Spleen (tissue), 11 donors: ENCODE measurements around the gene PPL. TPM values are rescaled to one million over a fixed set of nuclear protein-coding genes. Genes with fewer than 3 reads are reported as not detected.

ENCODE experiments used
- DNase-seq: peaks from one replicate; pipeline ENCODE4 v3.0.0-alpha.2; 2020
- H3K27ac ChIP-seq, 8 donors: fragments of 200-600 bp; sonication (generic) in 7 of 8; 1 replicate in 4 of 8; 2 replicates in 4 of 8; pipeline versions ENCODE4 v1.5.0 to v1.8.0; 2016 to 2021; ENCODE audit warnings: inconsistent platforms in 4 of 8, mild to moderate bottlenecking in 4 of 8, moderate library complexity in 1 of 8
- H3K27me3 ChIP-seq, 7 donors: fragments of 200-600 bp; sonication (generic) in 6 of 7; replicated peaks in 1 of 7; 1 replicate in 4 of 7; 2 replicates in 3 of 7; pipeline versions ENCODE4 v1.5.0 to v1.8.0; 2016 to 2021; ENCODE audit warnings: inconsistent platforms in 3 of 7, mild to moderate bottlenecking in 1 of 7
- H3K36me3 ChIP-seq, 6 donors: fragments of 200-600 bp; sonication (generic) in 5 of 6; 1 replicate in 4 of 6; 2 replicates in 2 of 6; pipeline versions ENCODE4 v1.5.0 to v1.8.0; 2016 to 2021; ENCODE audit warnings: inconsistent platforms in 2 of 6
- H3K4me1 ChIP-seq, 6 donors: fragments of 200-600 bp; sonication (generic) in 5 of 6; 1 replicate in 3 of 6; 2 replicates in 3 of 6; pipeline versions ENCODE4 v1.5.0 to v1.8.0; 2016 to 2021; ENCODE audit warnings: inconsistent platforms in 3 of 6
- H3K4me3 ChIP-seq, 8 donors: fragments of 200-600 bp; sonication (generic) in 7 of 8; 1 replicate in 4 of 8; 2 replicates in 4 of 8; pipeline versions ENCODE4 v1.5.0 to v1.8.0; 2016 to 2021; ENCODE audit warnings: inconsistent platforms in 4 of 8, mild to moderate bottlenecking in 4 of 8, moderate library complexity in 2 of 8
- H3K9me3 ChIP-seq, 8 donors: fragments of 200-600 bp; sonication (generic) in 7 of 8; 1 replicate in 4 of 8; 2 replicates in 4 of 8; pipeline versions ENCODE4 v1.5.0 to v1.8.0; 2016 to 2021; ENCODE audit warnings: inconsistent platforms in 4 of 8
- POLR2A ChIP-seq, 3 donors: fragments of 450-650 bp; IDR thresholded peaks; one replicate each; pipeline ENCODE4 v1.5.1; 2017; ENCODE audit warnings: antibody characterized with exemption in 3 of 3, mild to moderate bottlenecking in 1 of 3
- POLR2AphosphoS5 ChIP-seq, 3 donors: sonication (generic); formaldehyde crosslinking; IDR thresholded peaks; one replicate each; pipeline ENCODE4 v1.5.1; 2017; ENCODE audit warnings: antibody characterized with exemption in 3 of 3
- WGBS, 5 donors: extraction: QIAGEN DNeasy Blood & Tissue Kit in 3 of 5; methylation state at CpG; one replicate each; pipeline versions ENCODE4 v1.1.5 to v1.1.7; 2013 to 2018; 5-methylcytosine and 5-hydroxymethylcytosine counted together
- intact Hi-C: fragments of 100-400 bp; cut with DNase I; formaldehyde crosslinking; loops from one replicate; pipeline ENCODE4 v1.15.0; 2023; ENCODE audit warnings: low total_unique reads
- polyA plus RNA-seq, 3 donors: library from polyadenylated mRNA; stranded (reverse); fragments of 200-250 nt; gene quantifications; one replicate each; pipeline ENCODE4 v1.2.1, GENCODE V29; 2013
- total RNA-seq, 7 donors: library from RNA; depleted of rRNA in 3 of 7; stranded (reverse); fragments of >200 nt in 3 of 7; fragmentation: NEBNext Ultra II Directional in 4 of 7; extraction: Animal tissue kit (Norgen Biotek cat#: 25700) in 4 of 7; gene quantifications; one replicate each; pipeline versions ENCODE4 v1.1.0 to v1.2.1, GENCODE V29; 2016 to 2021
- TF ChIP-seq, protein P1 (sequence below), 11 experiments: fragments of 200-600 bp in 7 of 11; fragments of 450-650 bp in 4 of 11; sonication (generic) in 4 of 11; IDR thresholded peaks in 8 of 11; conservative IDR thresholded peaks in 3 of 11; 1 replicate in 7 of 11; 2 replicates in 4 of 11; pipeline versions ENCODE4 v1.4.0 to v1.8.0; 2016 to 2021; ENCODE audit warnings: antibody characterized with exemption in 11 of 11, inconsistent platforms in 4 of 11, mild to moderate bottlenecking in 1 of 11
- donor health status: healthy with polysubstance abuse.
- donor health status: DM: no; HTN: no; CAD: no; lungs with moderate emphysema.
- donor health status: DM: no; HTN: no; CAD: no.
- donor health status: Bipolar disorder and iron deficiency.
- donor health status: healthy.
- donor health status: DM: no; HTN: no; CAD: no.
- donor health status: DM: yes; HTN: yes; CAD: no.

The PPL gene
- total and polyA plus RNA-seq, 10 donors = 0.11 to 0.77 (median 0.20) TPM; not detected in 3

DNA sequence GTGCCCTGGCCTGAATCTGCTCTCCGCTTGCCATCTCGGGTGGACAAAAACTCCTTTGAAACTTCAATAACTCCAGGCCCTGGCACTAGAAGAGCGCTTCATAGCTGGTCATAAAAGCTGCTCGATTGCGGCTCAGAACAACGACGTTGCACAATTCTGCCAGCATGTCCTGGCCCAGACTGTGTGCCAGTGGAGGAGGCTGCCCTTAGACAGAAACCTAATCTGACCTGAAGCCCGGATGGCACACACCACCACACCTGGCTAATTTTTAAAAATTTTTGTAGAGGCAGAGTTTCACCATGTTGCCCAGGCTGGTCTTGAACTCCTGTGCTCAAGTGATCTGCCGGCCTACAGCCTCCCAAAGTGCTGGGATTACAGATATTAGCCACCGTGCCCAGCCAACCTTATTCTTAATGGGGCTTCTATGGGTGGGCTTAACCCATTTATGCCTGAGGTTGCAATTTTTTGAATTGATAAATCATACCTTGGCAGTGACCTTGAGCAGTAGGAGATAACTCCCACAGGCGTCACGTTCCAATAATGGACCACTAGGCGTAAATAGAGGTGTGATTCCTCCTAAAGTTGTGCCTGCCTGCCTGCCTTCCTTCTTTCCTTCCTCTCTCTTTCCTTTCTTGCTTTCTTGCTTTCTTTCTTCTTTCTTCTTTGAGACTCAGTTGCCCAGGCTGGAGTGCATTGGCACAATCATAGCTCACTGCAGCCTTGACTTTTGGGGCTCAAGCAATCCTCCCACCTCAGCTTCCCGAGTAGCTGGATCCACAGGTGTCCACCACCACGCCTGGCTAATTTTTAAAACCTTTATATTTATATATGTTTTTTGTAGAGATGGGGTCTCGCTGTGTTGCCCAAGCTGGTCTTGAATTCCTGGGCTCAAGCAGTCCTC, 1.1 kb upstream of the PPL start:
- H3K4me1 ChIP-seq = peaks cover 8 to 22% (median 16%) of the 10 kb centered on the region in 6 donors
- H3K27ac ChIP-seq = no peak overlapping the region
- H3K27me3 ChIP-seq = peaks cover 8 to 88% (median 39%) of the 10 kb centered on the region in 7 donors
- intact Hi-C loops = no loop called here
- no peaks in the 10 kb centered on the region for H3K9me3 ChIP-seq
- no peak for TF ChIP-seq POLR2A (IDR thresholded peaks at IDR 0.05)
- DNase-seq = no peak
- no peak overlapping the region for H3K4me3 ChIP-seq
- 81 to 89% (median 84%) methylated on average over 16 of the region's 16 CpGs for WGBS, 5 donors
- no peaks in the 10 kb centered on the region for H3K36me3 ChIP-seq

- Histone ChIP-seq H3K36me3 (no peaks in the 10 kb centered on the region), H3K27ac (no peak overlapping the region), H3K27me3 (peaks cover 8 to 82% (median 39%) of the 10 kb centered on the region in 7 donors), H3K9me3 (no peaks in the 10 kb centered on the region), H3K4me3 (peak overlapping the region; percentile 9 to 68 (median 35)), H3K4me1 (peaks cover 8 to 22% (median 16%) of the 10 kb centered on the region in 6 donors)
- TF ChIP-seq POLR2AphosphoS5 (IDR thresholded peaks at IDR 0.05) = no peak
- TF ChIP-seq, protein P1, sequence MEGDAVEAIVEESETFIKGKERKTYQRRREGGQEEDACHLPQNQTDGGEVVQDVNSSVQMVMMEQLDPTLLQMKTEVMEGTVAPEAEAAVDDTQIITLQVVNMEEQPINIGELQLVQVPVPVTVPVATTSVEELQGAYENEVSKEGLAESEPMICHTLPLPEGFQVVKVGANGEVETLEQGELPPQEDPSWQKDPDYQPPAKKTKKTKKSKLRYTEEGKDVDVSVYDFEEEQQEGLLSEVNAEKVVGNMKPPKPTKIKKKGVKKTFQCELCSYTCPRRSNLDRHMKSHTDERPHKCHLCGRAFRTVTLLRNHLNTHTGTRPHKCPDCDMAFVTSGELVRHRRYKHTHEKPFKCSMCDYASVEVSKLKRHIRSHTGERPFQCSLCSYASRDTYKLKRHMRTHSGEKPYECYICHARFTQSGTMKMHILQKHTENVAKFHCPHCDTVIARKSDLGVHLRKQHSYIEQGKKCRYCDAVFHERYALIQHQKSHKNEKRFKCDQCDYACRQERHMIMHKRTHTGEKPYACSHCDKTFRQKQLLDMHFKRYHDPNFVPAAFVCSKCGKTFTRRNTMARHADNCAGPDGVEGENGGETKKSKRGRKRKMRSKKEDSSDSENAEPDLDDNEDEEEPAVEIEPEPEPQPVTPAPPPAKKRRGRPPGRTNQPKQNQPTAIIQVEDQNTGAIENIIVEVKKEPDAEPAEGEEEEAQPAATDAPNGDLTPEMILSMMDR (IDR thresholded peaks at IDR 0.05 in 8 of 11, conservative IDR thresholded peaks at IDR 0.05 in 3 of 11) = peak in 1 of 11 experiments; percentile 12
- intact Hi-C loops = no loop called here
- DNase-seq = no peak
- 2 to 3% (median 2%) methylated on average over 18 to 64 of the region's 64 CpGs for WGBS, 5 donors
Measured at GRCh38 chr16:4936181-4936990, 562 bp downstream of the PPL start.

- DNase-seq = no peak
- WGBS, 5 donors = 70 to 83% (median 76%) methylated on average over 18 to 19 of the region's 19 CpGs
- TF ChIP-seq, protein P1 (IDR thresholded peaks at IDR 0.05 in 8 of 11, conservative IDR thresholded peaks at IDR 0.05 in 3 of 11) = no peak
- TF ChIP-seq POLR2AphosphoS5 (IDR thresholded peaks at IDR 0.05) = no peak
- TF ChIP-seq POLR2A (IDR thresholded peaks at IDR 0.05) = no peak
- no peak overlapping the region for H3K27ac ChIP-seq
- intact Hi-C loops = no loop called here
- no peaks in the 10 kb centered on the region for H3K36me3 ChIP-seq
- peaks cover 8 to 74% (median 39%) of the 10 kb centered on the region in 7 donors for H3K27me3 ChIP-seq
- H3K9me3 ChIP-seq = no peaks in the 10 kb centered on the region
- peaks cover 8 to 22% (median 16%) of the 10 kb centered on the region in 6 donors for H3K4me1 ChIP-seq
- peak overlapping the region in 1 of 8 donors; percentile 68 for H3K4me3 ChIP-seq
Measured at GRCh38 chr16:4935241-4935855, 1.6 kb downstream of the PPL start.

DNA sequence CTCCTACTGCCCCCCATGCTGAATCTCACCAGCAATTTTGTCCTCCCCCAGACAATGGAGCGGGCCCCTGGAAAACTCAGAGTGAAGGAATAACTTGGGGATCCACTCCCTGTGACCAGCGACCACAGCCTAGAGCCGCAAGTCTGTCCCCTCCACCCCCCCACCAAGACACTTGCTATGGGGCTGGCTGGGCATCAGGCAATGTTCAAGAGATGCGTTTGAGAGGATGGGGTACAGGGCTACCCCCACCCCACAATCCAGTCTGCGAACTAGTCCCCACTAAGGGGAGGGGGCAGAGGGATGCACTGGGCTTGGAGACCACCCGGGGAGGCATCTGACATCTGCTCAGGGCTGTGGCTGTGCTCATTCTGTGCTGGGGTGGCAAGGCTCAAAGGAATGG, 2.4 kb downstream of the PPL start:
- TF ChIP-seq, protein P1 (IDR thresholded peaks at IDR 0.05 in 8 of 11, conservative IDR thresholded peaks at IDR 0.05 in 3 of 11) = no peak
- TF ChIP-seq POLR2AphosphoS5 (IDR thresholded peaks at IDR 0.05) = no peak
- no peak for TF ChIP-seq POLR2A (IDR thresholded peaks at IDR 0.05)
- H3K27ac ChIP-seq = no peak overlapping the region
- intact Hi-C loops = no loop called here
- H3K36me3 ChIP-seq = no peaks in the 10 kb centered on the region
- peaks cover 8 to 22% (median 16%) of the 10 kb centered on the region in 6 donors for H3K4me1 ChIP-seq
- no peaks in the 10 kb centered on the region for H3K9me3 ChIP-seq
- H3K27me3 ChIP-seq = peaks cover 8 to 66% (median 39%) of the 10 kb centered on the region in 7 donors
- DNase-seq = no peak
- WGBS, 5 donors = 86 to 96% (median 89%) methylated on average over 6 of the region's 6 CpGs
- no peak overlapping the region for H3K4me3 ChIP-seq
